Neural cell (in vitro differentiated cells): ENCODE results near the gene MAGED2. TPM values are rescaled to one million over a fixed set of nuclear protein-coding genes. Genes with fewer than 3 reads are reported as not detected.

Experiments
- H2AFZ ChIP-seq: fragments of 200-600, 300-800 bp; sonication (generic), shearing (Covaris generic); 2 replicates; pipeline ENCODE4 v1.6.0; 2014; ENCODE audit warnings: low read depth, mild to moderate bottlenecking, antibody characterized with exemption, low read length, moderate library complexity
- H3F3A ChIP-seq: fragments of 200-600 bp; shearing (Covaris generic); 2 replicates; pipeline ENCODE4 v1.6.1; 2016; ENCODE audit warnings: mild to moderate bottlenecking, moderate library complexity, mixed read lengths, antibody characterized with exemption, low read length; ENCODE audit not compliant: insufficient read depth, poor library complexity, severe bottlenecking
- H3K27ac ChIP-seq: fragments of 200-600, 300-800 bp; sonication (generic), shearing (Covaris generic); 2 replicates; pipeline ENCODE4 v1.5.1; 2014; ENCODE audit warnings: mild to moderate bottlenecking, low read length, moderate library complexity
- H3K27me3 ChIP-seq: fragments of 300-800, 200-600 bp; sonication (generic), shearing (Covaris generic); 2 replicates; pipeline ENCODE4 v1.6.0; 2014; ENCODE audit warnings: mild to moderate bottlenecking, low read depth, low read length, moderate library complexity; ENCODE audit not compliant: insufficient read depth
- H3K36me3 ChIP-seq: fragments of 300-800, 200-600 bp; sonication (generic), shearing (Covaris generic); 2 replicates; pipeline ENCODE4 v1.5.1; 2014; ENCODE audit warnings: mild to moderate bottlenecking, antibody characterized with exemption, low read length, moderate library complexity; ENCODE audit not compliant: insufficient read depth
- H3K4me2 ChIP-seq: fragments of 300-800, 200-600 bp; sonication (generic), shearing (Covaris generic); 2 replicates; pipeline ENCODE4 v1.6.0; 2014; ENCODE audit warnings: mild to moderate bottlenecking, low read length
- H3K4me3 ChIP-seq: fragments of 300-800, 200-600 bp; sonication (generic), shearing (Covaris generic); 2 replicates; pipeline ENCODE4 v1.5.1; 2014; ENCODE audit warnings: mild to moderate bottlenecking, low read length, moderate library complexity
- H3K79me2 ChIP-seq: fragments of 200-600 bp; shearing (Covaris generic); replicated peaks from 2 replicates; pipeline ENCODE4 v1.6.0; 2014; ENCODE audit warnings: mild to moderate bottlenecking, low read length, moderate library complexity; ENCODE audit not compliant: insufficient read depth
- H3K9ac ChIP-seq: fragments of 300-800, 200-600 bp; sonication (generic), shearing (Covaris generic); 2 replicates; pipeline ENCODE4 v1.6.1; 2016; ENCODE audit warnings: mild to moderate bottlenecking, low read length, mixed read lengths
- H3K9me2 ChIP-seq: fragments of 200-600 bp; shearing (Covaris generic); 2 replicates; pipeline ENCODE4 v1.6.1; 2016; ENCODE audit warnings: mild to moderate bottlenecking, low read length, mixed read lengths; ENCODE audit not compliant: insufficient read depth
- H3K9me3 ChIP-seq: fragments of 200-600, 300-800 bp; sonication (generic), shearing (Covaris generic); 2 replicates; pipeline ENCODE4 v1.6.1; 2016; ENCODE audit warnings: mild to moderate bottlenecking, mixed run types, low read length, moderate library complexity, mixed read lengths
- H4K20me1 ChIP-seq: fragments of 200-600 bp; shearing (Covaris generic); 2 replicates; pipeline ENCODE4 v1.6.1; 2016; ENCODE audit warnings: mild to moderate bottlenecking, mixed run types; ENCODE audit not compliant: insufficient read depth
- EP300 ChIP-seq: fragments of 450-650 bp; conservative IDR thresholded peaks from 2 replicates; pipeline ENCODE4 v1.6.1; 2014; ENCODE audit warnings: antibody characterized with exemption, mild to moderate bottlenecking, moderate library complexity; ENCODE audit not compliant: poor library complexity, severe bottlenecking
- EZH2 ChIP-seq: fragments of 200-600, 300-800 bp; shearing (Covaris generic), sonication (generic); IDR thresholded peaks from 2 replicates; pipeline ENCODE4 v1.6.1; 2014; ENCODE audit warnings: antibody characterized with exemption, low read length, borderline replicate concordance, mild to moderate bottlenecking; ENCODE audit not compliant: insufficient read depth, poor library complexity, severe bottlenecking
- MXI1 ChIP-seq: fragments of 450-650 bp; conservative IDR thresholded peaks from 2 replicates; pipeline ENCODE4 v1.6.1; 2014; ENCODE audit warnings: antibody characterized with exemption, mild to moderate bottlenecking; ENCODE audit not compliant: poor library complexity, severe bottlenecking
- POLR2AphosphoS5 ChIP-seq: IDR thresholded peaks from 2 replicates; pipeline ENCODE4 v1.6.1; 2012
- RAD21 ChIP-seq: fragments of 450-650 bp; conservative IDR thresholded peaks from 2 replicates; pipeline ENCODE4 v1.6.1; 2014; ENCODE audit warnings: antibody characterized with exemption, mild to moderate bottlenecking, moderate library complexity
- REST ChIP-seq: IDR thresholded peaks from 2 replicates; pipeline ENCODE4 v1.6.1; 2012; ENCODE audit warnings: borderline replicate concordance
- SMC3 ChIP-seq: fragments of 450-650 bp; conservative IDR thresholded peaks from 2 replicates; pipeline ENCODE4 v1.6.1; 2014; ENCODE audit warnings: antibody characterized with exemption, mild to moderate bottlenecking, moderate library complexity; ENCODE audit not compliant: poor library complexity
- TAF1 ChIP-seq: IDR thresholded peaks from 2 replicates; pipeline ENCODE4 v1.6.1; 2012; ENCODE audit warnings: low read depth
- polyA plus RNA-seq: library from polyadenylated mRNA; depleted of rRNA; stranded (reverse); fragments of >200 nt; gene quantifications from 2 replicates; pipeline ENCODE4 v1.2.3, GENCODE V29; 2014
- TF ChIP-seq, protein P1 (sequence below): fragments of 450-650 bp; IDR thresholded peaks from 2 replicates; pipeline ENCODE4 v1.5.1; 2014; ENCODE audit warnings: antibody characterized with exemption, mild to moderate bottlenecking, moderate library complexity; ENCODE audit not compliant: poor library complexity, severe bottlenecking

Gene MAGED2
- polyA plus RNA-seq, 1 donor from 2014 or later = 982 TPM

- Histone ChIP-seq H3K9me2 (no peaks in the 10 kb centered on the region), H3F3A (no peaks in the 10 kb centered on the region), H3K27me3 (no peaks in the 10 kb centered on the region), H3K4me3 (no peak overlapping the region), H3K79me2 (no peaks in the 10 kb centered on the region), H3K4me2 (no peak overlapping the region), H3K9ac (no peak overlapping the region), H3K36me3 (no peaks in the 10 kb centered on the region), H2AFZ (no peak overlapping the region), H3K9me3 (no peaks in the 10 kb centered on the region), H3K27ac (no peak overlapping the region), H4K20me1 (no peaks in the 10 kb centered on the region)
- no peak for TF ChIP-seq SMC3
- no peak for TF ChIP-seq TAF1
- no peak for TF ChIP-seq REST
- no peak for TF ChIP-seq EP300
- TF ChIP-seq EZH2 = no peak
These were observed 11.7 kb downstream of the MAGED2 start for GRCh38 chrX:54819201-54819600.

DNA sequence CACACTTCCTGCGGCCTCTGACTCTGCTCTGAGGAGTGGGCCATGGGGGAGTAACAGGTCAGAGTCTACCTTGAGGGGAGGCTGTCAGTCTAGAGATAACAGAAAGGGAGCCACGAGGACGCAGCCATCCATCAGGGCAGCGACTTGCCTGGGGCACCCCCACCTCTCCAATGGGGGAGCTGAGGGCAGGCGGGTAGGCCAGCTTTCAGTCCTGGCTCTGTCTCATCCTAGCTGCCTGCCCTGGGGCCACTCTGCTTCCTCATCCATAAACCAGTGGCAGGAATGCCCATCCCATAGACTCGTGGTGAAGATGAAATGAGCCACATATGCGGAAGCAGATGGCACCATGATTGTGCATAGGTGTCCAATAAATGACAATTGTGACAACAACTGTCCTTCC lies 13.2 kb downstream of the MAGED2 start:
- no peak for TF ChIP-seq POLR2AphosphoS5
- no peak for TF ChIP-seq EZH2
- TF ChIP-seq REST = no peak
- no peak for TF ChIP-seq MXI1
- TF ChIP-seq EP300 = no peak
- no peak for TF ChIP-seq SMC3
- TF ChIP-seq, protein P1, sequence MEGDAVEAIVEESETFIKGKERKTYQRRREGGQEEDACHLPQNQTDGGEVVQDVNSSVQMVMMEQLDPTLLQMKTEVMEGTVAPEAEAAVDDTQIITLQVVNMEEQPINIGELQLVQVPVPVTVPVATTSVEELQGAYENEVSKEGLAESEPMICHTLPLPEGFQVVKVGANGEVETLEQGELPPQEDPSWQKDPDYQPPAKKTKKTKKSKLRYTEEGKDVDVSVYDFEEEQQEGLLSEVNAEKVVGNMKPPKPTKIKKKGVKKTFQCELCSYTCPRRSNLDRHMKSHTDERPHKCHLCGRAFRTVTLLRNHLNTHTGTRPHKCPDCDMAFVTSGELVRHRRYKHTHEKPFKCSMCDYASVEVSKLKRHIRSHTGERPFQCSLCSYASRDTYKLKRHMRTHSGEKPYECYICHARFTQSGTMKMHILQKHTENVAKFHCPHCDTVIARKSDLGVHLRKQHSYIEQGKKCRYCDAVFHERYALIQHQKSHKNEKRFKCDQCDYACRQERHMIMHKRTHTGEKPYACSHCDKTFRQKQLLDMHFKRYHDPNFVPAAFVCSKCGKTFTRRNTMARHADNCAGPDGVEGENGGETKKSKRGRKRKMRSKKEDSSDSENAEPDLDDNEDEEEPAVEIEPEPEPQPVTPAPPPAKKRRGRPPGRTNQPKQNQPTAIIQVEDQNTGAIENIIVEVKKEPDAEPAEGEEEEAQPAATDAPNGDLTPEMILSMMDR = no peak
- TF ChIP-seq RAD21 = no peak
- TF ChIP-seq TAF1 = no peak
- no peak overlapping the region for H2AFZ ChIP-seq
- no peaks in the 10 kb centered on the region for H3K36me3 ChIP-seq
- H3K9me3 ChIP-seq = no peaks in the 10 kb centered on the region
- no peaks in the 10 kb centered on the region for H3K79me2 ChIP-seq
- H3F3A ChIP-seq = no peaks in the 10 kb centered on the region
- H3K27me3 ChIP-seq = no peaks in the 10 kb centered on the region
- H3K4me2 ChIP-seq = no peak overlapping the region
- H4K20me1 ChIP-seq = no peaks in the 10 kb centered on the region
- no peak overlapping the region for H3K27ac ChIP-seq
- no peaks in the 10 kb centered on the region for H3K9me2 ChIP-seq
- no peak overlapping the region for H3K9ac ChIP-seq
- H3K4me3 ChIP-seq = no peak overlapping the region
